AG09309 (cell line): Measurements from ENCODE around the gene LDB2.

Experiments used
- DNase-seq: peaks from one replicate; pipeline ENCODE4 v3.0.0-alpha.2; 2010; ENCODE audit warnings: low read depth
- H3K4me3 ChIP-seq: 2 replicates; pipeline ENCODE4 v1.5.1; 2011; ENCODE audit warnings: mild to moderate bottlenecking, low read depth, low read length, moderate library complexity; ENCODE audit not compliant: control insufficient read depth
- CTCF ChIP-seq: IDR thresholded peaks from 2 replicates; pipeline ENCODE4 v1.5.1; 2011; ENCODE audit warnings: mild to moderate bottlenecking, low read depth, low read length, inconsistent platforms; ENCODE audit not compliant: insufficient read depth, control insufficient read depth; ENCODE audit errors: missing control alignments

The LDB2 gene

GRCh38 chr4:16896881-16897750 lies 1.3 kb downstream of the LDB2 start:
- H3K4me3 ChIP-seq, result peak overlapping the region; percentile 67
- TF ChIP-seq CTCF, result no peak
- DNase-seq, result peak; percentile 61

- DNase-seq, result no peak
- H3K4me3 ChIP-seq, result no peak overlapping the region
- TF ChIP-seq CTCF, result no peak
These were observed 4.0 kb downstream of the LDB2 start for GRCh38 chr4:16894406-16894805.

GRCh38 chr4:16893141-16893651 lies 5.2 kb downstream of the LDB2 start:
- no peak for TF ChIP-seq CTCF
- peak overlapping the region; percentile 36 for H3K4me3 ChIP-seq
- no peak for DNase-seq

- no peak for DNase-seq
- no peak overlapping the region for H3K4me3 ChIP-seq
- TF ChIP-seq CTCF, result no peak
These were observed 7.8 kb downstream of the LDB2 start for GRCh38 chr4:16890651-16891050.

- TF ChIP-seq CTCF, result no peak
- no peak overlapping the region for H3K4me3 ChIP-seq
- no peak for DNase-seq
These were observed 8.5 kb downstream of the LDB2 start for GRCh38 chr4:16889945-16890344.

- DNase-seq, result no peak
- no peak overlapping the region for H3K4me3 ChIP-seq
- no peak for TF ChIP-seq CTCF
These were observed 10.6 kb downstream of the LDB2 start for GRCh38 chr4:16887887-16888286.
